Adrenal gland (tissue), 5 donors: Measurements from ENCODE around the gene FAAP24.
"Not testable (repeated sequence)": the region's sequence is repeated elsewhere in the genome, so short reads cannot be mapped to it uniquely, and the experiment has no call there.

Experiments used
- POLR2A ChIP-seq, 2 donors: fragments of 450-650 bp; IDR thresholded peaks; one replicate each; pipeline ENCODE4 v1.6.1; 2017; ENCODE audit warnings: antibody characterized with exemption in 2 of 2, mild to moderate bottlenecking in 2 of 2, moderate library complexity in 1 of 2
- TF ChIP-seq, protein P1 (sequence below), 6 experiments: fragments of 450-650 bp in 4 of 6; fragments of 200-600 bp in 2 of 6; sonication (generic) in 1 of 6; IDR thresholded peaks; 1 replicate in 5 of 6; 2 replicates in 1 of 6; pipeline versions ENCODE4 v1.5.1 to v1.8.0; 2016 to 2021; ENCODE audit warnings: antibody characterized with exemption in 6 of 6, mild to moderate bottlenecking in 2 of 6, moderate library complexity in 1 of 6
- donor health status: DM: no; HTN: no; CAD: no.

DNA sequence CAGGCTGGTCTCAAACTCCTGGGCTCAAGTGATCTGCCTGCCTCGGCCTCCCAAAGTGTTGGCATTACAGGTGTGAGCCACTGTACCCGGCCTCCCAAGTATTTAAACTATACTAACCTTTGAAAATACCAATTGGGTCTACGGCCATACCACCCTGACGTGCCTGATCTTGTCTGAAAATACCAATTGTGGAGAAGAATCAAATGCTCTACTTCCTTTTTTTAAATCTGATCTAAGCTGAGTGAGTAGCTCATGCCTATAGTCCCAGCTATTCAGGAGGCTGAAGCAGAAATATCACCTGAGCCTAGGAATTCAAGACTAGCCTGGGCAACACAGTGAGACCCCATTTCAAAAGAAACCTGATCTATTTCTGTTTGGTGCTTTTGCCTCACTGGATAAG lies 38.8 kb downstream of the FAAP24 start:
- TF ChIP-seq, protein P1, sequence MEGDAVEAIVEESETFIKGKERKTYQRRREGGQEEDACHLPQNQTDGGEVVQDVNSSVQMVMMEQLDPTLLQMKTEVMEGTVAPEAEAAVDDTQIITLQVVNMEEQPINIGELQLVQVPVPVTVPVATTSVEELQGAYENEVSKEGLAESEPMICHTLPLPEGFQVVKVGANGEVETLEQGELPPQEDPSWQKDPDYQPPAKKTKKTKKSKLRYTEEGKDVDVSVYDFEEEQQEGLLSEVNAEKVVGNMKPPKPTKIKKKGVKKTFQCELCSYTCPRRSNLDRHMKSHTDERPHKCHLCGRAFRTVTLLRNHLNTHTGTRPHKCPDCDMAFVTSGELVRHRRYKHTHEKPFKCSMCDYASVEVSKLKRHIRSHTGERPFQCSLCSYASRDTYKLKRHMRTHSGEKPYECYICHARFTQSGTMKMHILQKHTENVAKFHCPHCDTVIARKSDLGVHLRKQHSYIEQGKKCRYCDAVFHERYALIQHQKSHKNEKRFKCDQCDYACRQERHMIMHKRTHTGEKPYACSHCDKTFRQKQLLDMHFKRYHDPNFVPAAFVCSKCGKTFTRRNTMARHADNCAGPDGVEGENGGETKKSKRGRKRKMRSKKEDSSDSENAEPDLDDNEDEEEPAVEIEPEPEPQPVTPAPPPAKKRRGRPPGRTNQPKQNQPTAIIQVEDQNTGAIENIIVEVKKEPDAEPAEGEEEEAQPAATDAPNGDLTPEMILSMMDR (IDR thresholded peaks at IDR 0.05) = not testable (repeated sequence)
- TF ChIP-seq POLR2A (IDR thresholded peaks at IDR 0.05) = not testable (repeated sequence)
